ENCODE measurements around the gene TSR2.

Gene TSR2

DNA sequence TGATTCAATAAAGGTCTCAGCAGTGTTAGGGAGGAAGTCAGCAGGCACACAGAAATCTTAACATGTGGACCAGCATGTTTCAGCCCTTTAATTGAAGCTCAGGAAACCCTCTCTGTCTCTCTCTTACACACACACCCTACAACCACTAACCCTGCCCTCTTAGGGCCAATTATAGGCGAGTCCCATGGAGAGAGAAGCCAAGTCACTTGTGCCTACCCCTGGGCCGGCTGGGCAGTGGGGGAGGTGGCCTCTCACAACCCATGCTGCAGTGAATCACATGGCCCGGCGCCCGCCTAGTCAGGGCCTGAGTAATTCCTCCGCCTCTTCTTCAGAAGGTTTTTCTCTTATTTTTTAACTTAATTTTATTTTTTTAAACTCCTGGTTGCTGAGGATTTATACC, 52.1 kb downstream of the TSR2 start:
- Histone ChIP-seq H3K4me1 (ENCODE audit: control extremely low read depth in 1 of 4, control insufficient read depth in 4 of 4, insufficient read depth in 4 of 4, low read length in 3 of 4) (peaks cover 0 to 7% (median under 1%) of the 10 kb centered on the region in 4 experiments), H3K36me3 (ENCODE audit: control insufficient read depth in 4 of 4, insufficient read depth in 4 of 4, low read length in 3 of 4) (no peaks in the 10 kb centered on the region), H3K4me3 (ENCODE audit: control insufficient read depth in 1 of 7, extremely low read depth in 1 of 7, insufficient read depth in 4 of 7, low read depth in 2 of 7, low read length in 6 of 7) (no peak overlapping the region), H3K27me3 (replicated peaks in 2 of 5; ENCODE audit: control insufficient read depth in 4 of 5, insufficient read depth in 5 of 5, low read length in 4 of 5) (peaks cover 0 to 26% (median 9%) of the 10 kb centered on the region in 5 experiments), H3K9me3 (ENCODE audit: control extremely low read depth in 1 of 5, control insufficient read depth in 4 of 5, insufficient read depth in 2 of 5, low read depth in 1 of 5, low read length in 4 of 5) (no peaks in the 10 kb centered on the region), H3K27ac (ENCODE audit: insufficient read depth in 1 of 2, low read depth in 1 of 2, low read length in 2 of 2, poor library complexity in 1 of 2, severe bottlenecking in 2 of 2) (no peak overlapping the region)
- ChIA-PET POLR2A (no interaction called here), CTCF (no interaction called here)
- WGBS (ENCODE audit: insufficient coverage) = 77% methylated on average over 2 of the region's 6 CpGs
- DNase-seq = no peak

DNA sequence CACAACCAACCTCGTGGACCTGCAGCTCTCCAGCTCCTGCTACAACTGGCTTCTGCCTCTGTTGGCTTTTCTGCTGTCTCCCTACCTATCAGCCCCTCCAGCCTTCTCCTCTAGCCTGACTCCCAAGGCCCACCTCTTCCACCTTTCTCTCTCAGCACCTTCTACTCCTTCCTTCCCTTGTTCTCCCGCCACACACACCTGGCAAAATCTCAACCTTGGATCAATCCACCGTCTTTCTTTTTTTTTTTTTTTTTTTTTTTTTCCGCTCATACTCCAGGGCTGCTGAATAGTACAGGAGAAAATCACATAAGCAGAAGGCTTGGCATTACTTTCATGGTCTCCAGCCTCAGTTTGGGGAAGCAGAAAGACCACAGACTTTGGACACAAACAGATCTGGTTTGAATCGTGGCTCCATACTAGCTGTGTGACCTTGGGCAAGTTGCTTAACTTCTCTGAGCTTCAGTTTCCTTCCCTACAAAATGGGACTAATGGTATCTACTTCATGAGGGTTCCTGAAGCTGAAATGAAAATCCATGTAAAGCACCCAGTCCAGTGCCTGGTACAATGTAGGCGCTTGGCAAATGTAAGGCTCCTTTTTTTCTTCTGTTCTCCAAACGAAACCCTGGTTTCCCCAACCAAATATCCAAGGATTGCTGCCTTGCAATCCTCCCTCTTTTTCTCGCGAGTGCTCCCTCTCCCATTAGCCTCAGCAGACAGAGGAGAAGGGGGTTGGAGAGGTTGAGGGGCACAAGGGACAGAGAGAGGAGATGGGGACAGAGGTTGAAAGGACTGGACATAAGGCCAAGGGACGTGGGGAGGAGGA, 54.2 kb downstream of the TSR2 start:
- WGBS (ENCODE audit: insufficient coverage) = 82% methylated on average over 6 of the region's 10 CpGs
- Histone ChIP-seq H3K27me3 (replicated peaks in 2 of 5; ENCODE audit: control insufficient read depth in 4 of 5, insufficient read depth in 5 of 5, low read length in 4 of 5) (peaks cover 0 to 26% (median 9%) of the 10 kb centered on the region in 5 experiments), H3K4me1 (ENCODE audit: control extremely low read depth in 1 of 4, control insufficient read depth in 4 of 4, insufficient read depth in 4 of 4, low read length in 3 of 4) (peaks cover 0 to 7% (median under 1%) of the 10 kb centered on the region in 4 experiments), H3K27ac (ENCODE audit: insufficient read depth in 1 of 2, low read depth in 1 of 2, low read length in 2 of 2, poor library complexity in 1 of 2, severe bottlenecking in 2 of 2) (no peak overlapping the region), H3K9me3 (ENCODE audit: control extremely low read depth in 1 of 5, control insufficient read depth in 4 of 5, insufficient read depth in 2 of 5, low read depth in 1 of 5, low read length in 4 of 5) (no peaks in the 10 kb centered on the region), H3K4me3 (ENCODE audit: control insufficient read depth in 1 of 7, extremely low read depth in 1 of 7, insufficient read depth in 4 of 7, low read depth in 2 of 7, low read length in 6 of 7) (peak overlapping the region in 4 of 7 experiments; percentile 4 to 72 (median 48)), H3K36me3 (ENCODE audit: control insufficient read depth in 4 of 4, insufficient read depth in 4 of 4, low read length in 3 of 4) (no peaks in the 10 kb centered on the region)
- POLR2A ChIA-PET = no interaction called here
- CTCF ChIA-PET = no interaction called here
- DNase-seq = no peak

Data from common myeloid progenitor, CD34-positive (primary cell).